Activated naive CD4-positive, alpha-beta T cell treated with Interleukin-2 at 50 U/mL for 16 hours (primary cell): ENCODE measurements around the gene PXMP4.
A peak's percentile ranks its signal among the peaks of the same experiment; 100 is the strongest.
"Not testable (repeated sequence)": the region's sequence is repeated elsewhere in the genome, so short reads cannot be mapped to it uniquely, and the experiment has no call there.

Experiments
- DNase-seq: peaks from one replicate; pipeline ENCODE4 v3.0.0-alpha.2; 2020

Gene PXMP4

GRCh38 chr20:33719989-33720709 is at the start of gene PXMP4:
PXMP4 (minus strand) TSS chr20:33720310; CDS start chr20:33720207, 103 bp downstream.
- peak; percentile 88 for DNase-seq

- no peak for DNase-seq
Measured at GRCh38 chr20:33769043-33769442, 48.9 kb upstream of the PXMP4 start.

- no peak for DNase-seq
Measured at GRCh38 chr20:33767777-33768138, 47.6 kb upstream of the PXMP4 start.

GRCh38 chr20:33766686-33767085 is 46.6 kb upstream of the PXMP4 start:
- no peak for DNase-seq

GRCh38 chr20:33765592-33765991 is 45.5 kb upstream of the PXMP4 start:
- DNase-seq = no peak

- DNase-seq = no peak
Measured at GRCh38 chr20:33765099-33765498, 45.0 kb upstream of the PXMP4 start.

- DNase-seq = no peak
Measured at GRCh38 chr20:33761698-33762250, 41.7 kb upstream of the PXMP4 start.

GRCh38 chr20:33757458-33757857 is 37.3 kb upstream of the PXMP4 start:
- no peak for DNase-seq

GRCh38 chr20:33757046-33757445 is 36.9 kb upstream of the PXMP4 start:
- DNase-seq = no peak

- DNase-seq = not testable (repeated sequence)
Measured at GRCh38 chr20:33755936-33756490, 35.9 kb upstream of the PXMP4 start.

- DNase-seq = no peak
Measured at GRCh38 chr20:33753763-33754162, 33.7 kb upstream of the PXMP4 start.

GRCh38 chr20:33753143-33753542 is 33.0 kb upstream of the PXMP4 start:
- no peak for DNase-seq

- DNase-seq = no peak
Measured at GRCh38 chr20:33751775-33752174, 31.7 kb upstream of the PXMP4 start.

- DNase-seq = no peak
Measured at GRCh38 chr20:33746325-33746998, 26.4 kb upstream of the PXMP4 start.

- DNase-seq = no peak
Measured at GRCh38 chr20:33744773-33745385, 24.8 kb upstream of the PXMP4 start.

GRCh38 chr20:33744181-33744580 is 24.1 kb upstream of the PXMP4 start:
- no peak for DNase-seq

GRCh38 chr20:33740189-33740588 is 20.1 kb upstream of the PXMP4 start:
- DNase-seq = no peak

GRCh38 chr20:33739493-33739892 is 19.4 kb upstream of the PXMP4 start:
- no peak for DNase-seq

GRCh38 chr20:33736962-33737361 is 16.9 kb upstream of the PXMP4 start:
- no peak for DNase-seq

- no peak for DNase-seq
Measured at GRCh38 chr20:33733654-33734576, 13.8 kb upstream of the PXMP4 start.

GRCh38 chr20:33732166-33732970 is 12.3 kb upstream of the PXMP4 start:
- DNase-seq = peak; percentile 83
